Fibroblast of lung (primary cell): ENCODE data around the gene ARHGAP6. TPM values are rescaled to one million over a fixed set of nuclear protein-coding genes. Genes with fewer than 3 reads are reported as not detected.

Experiments
- DNase-seq, 2 donors: peaks; one replicate each; pipeline versions ENCODE4 v3.0.0 to v3.0.0-alpha.2; 2010; ENCODE audit warnings: low read depth in 2 of 2
- H2AFZ ChIP-seq: 2 replicates; pipeline ENCODE4 v1.5.1; 2012; ENCODE audit warnings: low read length, control low read depth, inconsistent platforms
- H3K27ac ChIP-seq: 2 replicates; pipeline ENCODE4 v1.5.1; 2011; ENCODE audit warnings: low read length, control low read depth; ENCODE audit not compliant: insufficient read depth
- H3K27me3 ChIP-seq: 2 replicates; pipeline ENCODE4 v1.5.1; 2011; ENCODE audit warnings: mild to moderate bottlenecking, low read length; ENCODE audit not compliant: control insufficient read depth, insufficient read depth
- H3K36me3 ChIP-seq: 2 replicates; pipeline ENCODE4 v1.5.1; 2011; ENCODE audit warnings: low read length; ENCODE audit not compliant: control insufficient read depth, insufficient read depth
- H3K4me1 ChIP-seq: 2 replicates; pipeline ENCODE4 v1.5.1; 2011; ENCODE audit warnings: low read length; ENCODE audit not compliant: control insufficient read depth, insufficient read depth; ENCODE audit errors: extremely low read depth
- H3K4me2 ChIP-seq: 2 replicates; pipeline ENCODE4 v1.5.1; 2011; ENCODE audit warnings: low read length, control low read depth; ENCODE audit not compliant: insufficient read depth; ENCODE audit errors: extremely low read depth
- H3K4me3 ChIP-seq, 4 experiments: fragments of 200-600 bp in 1 of 4; sonication (generic) in 1 of 4; replicated peaks in 1 of 4; 2 replicates each; pipeline ENCODE4 v1.5.1; 2011 to 2016; ENCODE audit warnings: low read length in 4 of 4, low read depth in 3 of 4, mild to moderate bottlenecking in 3 of 4, control low read depth in 2 of 4, inconsistent platforms in 1 of 4, mixed read lengths in 1 of 4; ENCODE audit not compliant: insufficient read depth in 1 of 4; ENCODE audit errors: control extremely low read depth in 1 of 4
- H3K79me2 ChIP-seq: 2 replicates; pipeline ENCODE4 v1.5.1; 2012; ENCODE audit warnings: mild to moderate bottlenecking, low read length, inconsistent platforms; ENCODE audit not compliant: control insufficient read depth, insufficient read depth
- H3K9ac ChIP-seq: 2 replicates; pipeline ENCODE4 v1.5.1; 2011; ENCODE audit warnings: mild to moderate bottlenecking, low read length, control low read depth; ENCODE audit not compliant: insufficient read depth
- H3K9me3 ChIP-seq: 2 replicates; pipeline ENCODE4 v1.5.1; 2012; ENCODE audit warnings: low read depth, low read length; ENCODE audit not compliant: control insufficient read depth, insufficient read depth
- H4K20me1 ChIP-seq: 2 replicates; pipeline ENCODE4 v1.5.1; 2011; ENCODE audit warnings: low read length; ENCODE audit not compliant: control insufficient read depth, insufficient read depth; ENCODE audit errors: extremely low read depth
- CTCF ChIP-seq, 2 donors: IDR thresholded peaks in 1 of 2; conservative IDR thresholded peaks in 1 of 2; 1 replicate in 1 of 2; 2 replicates in 1 of 2; pipeline ENCODE4 v1.5.1; 2011 to 2012; ENCODE audit warnings: low read length in 2 of 2, control low read depth in 1 of 2, inconsistent platforms in 1 of 2, low read depth in 1 of 2, mild to moderate bottlenecking in 1 of 2
- EZH2 ChIP-seq: IDR thresholded peaks from 2 replicates; pipeline ENCODE4 v1.5.1; 2012; ENCODE audit warnings: low read length, control low read depth, mild to moderate bottlenecking; ENCODE audit errors: missing control alignments
- polyA plus RNA-seq, 2 donors: library from polyadenylated mRNA; depleted of rRNA in 1 of 2; stranded (reverse) in 1 of 2; unstranded in 1 of 2; fragments of >200 nt; gene quantifications; 2 replicates each; pipeline ENCODE4 v1.2.1, GENCODE V29; 2011 to 2012; ENCODE audit warnings: missing spikeins in 1 of 2
- total RNA-seq: library from RNA; depleted of rRNA; stranded (reverse); fragments of >200 nt; gene quantifications from 2 replicates; pipeline ENCODE4 v1.2.1, GENCODE V29; 2014

Gene ARHGAP6
- total and polyA plus RNA-seq, 2 donors (not counting 1 experiment from before 2014, with no cell fraction given) = 5.9 to 11.7 TPM

- Histone ChIP-seq H3K27ac (peak overlapping the region; percentile 26), H3K9me3 (no peaks in the 10 kb centered on the region), H2AFZ (no peak overlapping the region), H3K9ac (no peak overlapping the region), H3K4me3 (no peak overlapping the region), H3K36me3 (no peaks in the 10 kb centered on the region), H3K27me3 (no peaks in the 10 kb centered on the region), H4K20me1 (no peaks in the 10 kb centered on the region), H3K4me1 (peaks cover 3% of the 10 kb centered on the region), H3K79me2 (no peaks in the 10 kb centered on the region), H3K4me2 (peak overlapping the region; percentile 27)
- DNase-seq = peak; percentile 77 to 85
- TF ChIP-seq CTCF (conservative IDR thresholded peaks at IDR 0.05 in 1 of 2, IDR thresholded peaks at IDR 0.05 in 1 of 2; ENCODE audit: low read depth in 1 of 2, low read length in 2 of 2) (no peak), EZH2 (no peak)
Measured at GRCh38 chrX:11386001-11386523, 279.7 kb downstream of the ARHGAP6 start.

GRCh38 chrX:11382930-11383329 lies 282.8 kb downstream of the ARHGAP6 start:
- no peaks in the 10 kb centered on the region for H4K20me1 ChIP-seq
- no peak overlapping the region for H3K27ac ChIP-seq
- no peak overlapping the region for H3K4me3 ChIP-seq
- H3K36me3 ChIP-seq = no peaks in the 10 kb centered on the region
- no peak overlapping the region for H3K9ac ChIP-seq
- peaks cover 7% of the 10 kb centered on the region for H3K4me1 ChIP-seq
- H3K4me2 ChIP-seq = no peak overlapping the region
- TF ChIP-seq EZH2 (no peak), CTCF (conservative IDR thresholded peaks at IDR 0.05 in 1 of 2, IDR thresholded peaks at IDR 0.05 in 1 of 2; ENCODE audit: low read depth in 1 of 2, low read length in 2 of 2) (no peak)
- no peak for DNase-seq
- no peaks in the 10 kb centered on the region for H3K27me3 ChIP-seq
- no peaks in the 10 kb centered on the region for H3K79me2 ChIP-seq
- H3K9me3 ChIP-seq = no peaks in the 10 kb centered on the region
- no peak overlapping the region for H2AFZ ChIP-seq

- DNase-seq = peak; percentile 45 to 75
- Histone ChIP-seq H2AFZ (no peak overlapping the region), H3K9ac (no peak overlapping the region)
Measured at GRCh38 chrX:11381464-11381863, 284.3 kb downstream of the ARHGAP6 start.

More at GRCh38 chrX:11381464-11381863, 284.3 kb downstream of the ARHGAP6 start:
- H3K4me3 ChIP-seq = no peak overlapping the region
- TF ChIP-seq CTCF (conservative IDR thresholded peaks at IDR 0.05 in 1 of 2, IDR thresholded peaks at IDR 0.05 in 1 of 2; ENCODE audit: low read depth in 1 of 2, low read length in 2 of 2) (peak; percentile 47 to 61), EZH2 (no peak)
- no peak overlapping the region for H3K27ac ChIP-seq
- H4K20me1 ChIP-seq = no peaks in the 10 kb centered on the region
- H3K79me2 ChIP-seq = no peaks in the 10 kb centered on the region
- H3K36me3 ChIP-seq = no peaks in the 10 kb centered on the region
- H3K9me3 ChIP-seq = no peaks in the 10 kb centered on the region
- H3K4me2 ChIP-seq = no peak overlapping the region
- H3K27me3 ChIP-seq = no peaks in the 10 kb centered on the region
- peaks cover 7% of the 10 kb centered on the region for H3K4me1 ChIP-seq
